AG10803 (cell line): ENCODE measurements around the gene CUBN.

Source experiments
- DNase-seq: peaks from one replicate; pipeline ENCODE4 v3.0.0; 2010; ENCODE audit warnings: low read depth
- H3K4me3 ChIP-seq: 2 replicates; pipeline ENCODE4 v1.5.1; 2011; ENCODE audit warnings: mild to moderate bottlenecking, low read length, control low read depth
- CTCF ChIP-seq: conservative IDR thresholded peaks from 2 replicates; pipeline ENCODE4 v1.5.1; 2011; ENCODE audit warnings: mild to moderate bottlenecking, low read length, control low read depth, inconsistent platforms

The CUBN gene

DNA sequence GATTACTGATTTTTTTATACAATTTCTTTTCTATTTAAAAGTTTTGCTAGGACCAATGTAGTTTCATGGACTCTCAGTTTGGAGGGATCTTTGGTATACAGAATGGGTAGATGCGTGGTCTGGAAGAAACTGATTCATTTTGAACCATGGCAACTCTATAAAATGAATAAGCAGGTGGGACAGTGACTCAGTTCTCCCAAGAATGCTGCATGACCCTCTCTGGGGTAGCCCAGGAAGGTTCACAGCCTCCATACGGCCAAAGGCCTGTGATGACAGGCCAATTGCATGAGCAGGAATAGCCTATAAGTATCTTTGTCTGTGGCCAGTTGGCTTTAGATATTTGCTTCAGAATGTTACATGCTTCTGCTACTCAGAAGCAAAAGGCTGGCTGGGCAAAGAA, 199.1 kb downstream of the CUBN start:
- TF ChIP-seq CTCF: no peak
- DNase-seq: no peak
- no peak overlapping the region for H3K4me3 ChIP-seq

- no peak for DNase-seq
- H3K4me3 ChIP-seq: no peak overlapping the region
- TF ChIP-seq CTCF: no peak
These were observed 200.5 kb downstream of the CUBN start for GRCh38 chr10:16929069-16929468.

DNA sequence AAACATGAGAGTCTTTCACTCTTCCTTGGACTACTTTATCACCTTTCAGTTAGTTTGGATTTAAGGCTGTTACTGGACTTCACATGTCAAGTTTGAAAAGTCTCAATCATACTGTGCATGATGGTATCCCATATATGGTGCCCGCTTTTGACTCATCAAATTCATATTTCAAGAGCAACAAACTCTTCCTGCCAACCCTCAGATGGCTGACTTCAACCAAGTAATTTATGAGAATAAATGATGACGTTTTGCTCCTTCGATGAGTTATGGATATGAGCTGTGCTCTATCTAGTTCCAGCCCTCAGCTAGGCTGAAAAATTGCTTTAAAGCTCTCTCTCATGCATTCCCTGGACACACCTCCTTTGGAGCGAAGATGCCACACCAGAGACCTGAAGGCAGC, 202.1 kb downstream of the CUBN start:
- H3K4me3 ChIP-seq: no peak overlapping the region
- TF ChIP-seq CTCF: no peak
- no peak for DNase-seq

DNA sequence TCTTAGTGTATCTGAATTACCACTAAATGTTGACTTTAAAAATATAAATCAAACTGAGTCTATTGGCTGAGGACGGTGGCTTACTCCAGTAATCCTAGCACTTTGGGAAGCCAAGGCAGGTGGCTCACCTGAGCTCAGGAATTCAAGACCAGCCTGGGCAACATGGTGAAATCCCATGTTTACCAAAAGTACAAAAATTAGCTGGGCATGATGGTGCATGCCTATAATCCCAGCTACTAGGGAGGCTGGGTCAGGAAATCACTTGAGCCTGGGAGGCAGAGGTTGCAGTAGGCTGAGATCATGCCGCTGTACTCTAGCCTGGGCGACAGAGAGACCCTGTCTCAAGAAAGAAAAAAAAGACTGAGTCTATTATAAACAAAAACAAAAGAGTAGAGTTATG, 205.9 kb downstream of the CUBN start:
- TF ChIP-seq CTCF: no peak
- no peak for DNase-seq
- no peak overlapping the region for H3K4me3 ChIP-seq

DNA sequence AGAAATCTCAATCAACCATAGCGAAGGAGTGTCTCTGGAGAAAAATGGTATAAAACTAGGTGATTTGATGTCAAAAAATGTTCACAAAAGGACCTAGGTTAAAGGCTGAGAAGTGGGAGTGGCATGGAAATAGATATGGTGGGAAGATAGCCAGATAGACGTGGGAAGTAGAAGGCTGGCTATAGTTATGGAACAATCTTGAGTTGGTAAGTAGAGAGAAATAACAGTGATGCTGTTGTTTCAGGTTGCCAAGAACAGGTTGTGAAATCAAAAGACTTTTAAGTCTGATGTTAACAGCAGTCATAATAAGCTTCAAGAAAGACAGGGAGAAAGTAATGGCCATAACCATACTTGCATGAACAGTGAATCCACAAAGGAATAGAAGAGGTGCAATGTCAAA, 206.3 kb downstream of the CUBN start:
- H3K4me3 ChIP-seq: no peak overlapping the region
- DNase-seq: no peak
- TF ChIP-seq CTCF: no peak

GRCh38 chr10:16919121-16919982, 210.3 kb downstream of the CUBN start:
- no peak overlapping the region for H3K4me3 ChIP-seq
- no peak for DNase-seq
- no peak for TF ChIP-seq CTCF

GRCh38 chr10:16916496-16916895, 213.1 kb downstream of the CUBN start:
- no peak for TF ChIP-seq CTCF
- no peak for DNase-seq
- no peak overlapping the region for H3K4me3 ChIP-seq
